Erythroblast (primary cell): Measurements from ENCODE around the gene SLC39A1.
"Not testable (repeated sequence)": the region's sequence is repeated elsewhere in the genome, so short reads cannot be mapped to it uniquely, and the experiment has no call there.

Experiments
- GATA1 ChIP-seq: IDR thresholded peaks from 2 replicates; pipeline ENCODE4 v1.6.1; 2011; ENCODE audit warnings: low read depth, mild to moderate bottlenecking, control low read depth, low read length, moderate library complexity
- POLR2A ChIP-seq: IDR thresholded peaks from 2 replicates; pipeline ENCODE4 v1.6.1; 2011; ENCODE audit warnings: mild to moderate bottlenecking, low read length

GRCh38 chr1:153981735-153982134 is 18.4 kb upstream of the SLC39A1 start:
- not testable (repeated sequence) for TF ChIP-seq POLR2A, GATA1
